ENCODE measurements around the gene SP140L.

SP140L gene

GRCh38 chr2:230422149-230422548, 95.2 kb downstream of the SP140L start:
- no peak for TF ChIP-seq CTCF (IDR thresholded peaks at IDR 0.05; ENCODE audit: low read depth, low read length, missing control alignments)
- DNase-seq (ENCODE audit: extremely low read depth, low read depth): no peak
- H3K4me3 ChIP-seq (replicated peaks; ENCODE audit: low read depth, low read length): no peak overlapping the region

GRCh38 chr2:230423851-230424458, 97.0 kb downstream of the SP140L start:
- DNase-seq (ENCODE audit: extremely low read depth, low read depth): no peak
- H3K4me3 ChIP-seq (replicated peaks; ENCODE audit: low read depth, low read length): no peak overlapping the region
- no peak for TF ChIP-seq CTCF (IDR thresholded peaks at IDR 0.05; ENCODE audit: low read depth, low read length, missing control alignments)

GRCh38 chr2:230425377-230425776, 98.4 kb downstream of the SP140L start:
- no peak for TF ChIP-seq CTCF (IDR thresholded peaks at IDR 0.05; ENCODE audit: low read depth, low read length, missing control alignments)
- DNase-seq (ENCODE audit: extremely low read depth, low read depth): no peak
- no peak overlapping the region for H3K4me3 ChIP-seq (replicated peaks; ENCODE audit: low read depth, low read length)

- DNase-seq (ENCODE audit: extremely low read depth, low read depth): no peak
- no peak overlapping the region for H3K4me3 ChIP-seq (replicated peaks; ENCODE audit: low read depth, low read length)
- TF ChIP-seq CTCF (IDR thresholded peaks at IDR 0.05; ENCODE audit: low read depth, low read length, missing control alignments): no peak
Observed at GRCh38 chr2:230429513-230429912, 102.5 kb downstream of the SP140L start.

- H3K4me3 ChIP-seq (replicated peaks; ENCODE audit: low read depth, low read length): no peak overlapping the region
- no peak for TF ChIP-seq CTCF (IDR thresholded peaks at IDR 0.05; ENCODE audit: low read depth, low read length, missing control alignments)
- no peak for DNase-seq (ENCODE audit: extremely low read depth, low read depth)
Observed at GRCh38 chr2:230430957-230431910, 104.2 kb downstream of the SP140L start.

GRCh38 chr2:230434677-230435324, 107.8 kb downstream of the SP140L start:
- no peak overlapping the region for H3K4me3 ChIP-seq (replicated peaks; ENCODE audit: low read depth, low read length)
- DNase-seq (ENCODE audit: extremely low read depth, low read depth): no peak
- no peak for TF ChIP-seq CTCF (IDR thresholded peaks at IDR 0.05; ENCODE audit: low read depth, low read length, missing control alignments)
